ENCODE data around the gene IL13RA2. TPM values are rescaled to one million over a fixed set of nuclear protein-coding genes. Genes with fewer than 3 reads are reported as not detected.

IL13RA2 gene
- not detected for total RNA-seq (ENCODE audit: unreplicated experiment)
- long read RNA-seq: 0 reads

GRCh38 chrX:115017455-115017854 is at the start of gene IL13RA2:
Gene IL13RA2, minus strand, starts transcription at chrX:115017616. Its CDS starts 347 bp downstream, at chrX:115017269.
- no peaks in the 10 kb centered on the region for H3K27me3 Mint-ChIP-seq (ENCODE audit: unreplicated experiment)
- TF ChIP-seq CTCF (IDR thresholded peaks at IDR 0.05; ENCODE audit: partially characterized antibody, unreplicated experiment): no peak
- H3K4me3 Mint-ChIP-seq (ENCODE audit: unreplicated experiment): no peak within 1 kb of the TSS
- no peaks in the 10 kb centered on the region for H3K4me1 Mint-ChIP-seq (ENCODE audit: low read depth, unreplicated experiment)
- no peak within 1 kb of the TSS for H3K27ac Mint-ChIP-seq (ENCODE audit: unreplicated experiment)
- no peak for DNase-seq
- no peaks in the 10 kb centered on the region for H3K9me3 Mint-ChIP-seq (ENCODE audit: unreplicated experiment)
- H3K36me3 Mint-ChIP-seq (ENCODE audit: unreplicated experiment): no peaks in the 10 kb centered on the region

- H3K36me3 Mint-ChIP-seq (ENCODE audit: unreplicated experiment): no peaks in the 10 kb centered on the region
- no peak overlapping the region for H3K27ac Mint-ChIP-seq (ENCODE audit: unreplicated experiment)
- no peaks in the 10 kb centered on the region for H3K27me3 Mint-ChIP-seq (ENCODE audit: unreplicated experiment)
- DNase-seq: no peak
- no peak for TF ChIP-seq CTCF (IDR thresholded peaks at IDR 0.05; ENCODE audit: partially characterized antibody, unreplicated experiment)
- no peaks in the 10 kb centered on the region for H3K4me1 Mint-ChIP-seq (ENCODE audit: low read depth, unreplicated experiment)
- no peak overlapping the region for H3K4me3 Mint-ChIP-seq (ENCODE audit: unreplicated experiment)
- no peaks in the 10 kb centered on the region for H3K9me3 Mint-ChIP-seq (ENCODE audit: unreplicated experiment)
Measured at GRCh38 chrX:115065304-115065703, 47.9 kb upstream of the IL13RA2 start.

GRCh38 chrX:115060013-115060412 is 42.6 kb upstream of the IL13RA2 start:
- Mint-ChIP-seq H3K27me3 (ENCODE audit: unreplicated experiment) (no peaks in the 10 kb centered on the region), H3K4me3 (ENCODE audit: unreplicated experiment) (no peak overlapping the region), H3K4me1 (ENCODE audit: low read depth, unreplicated experiment) (no peaks in the 10 kb centered on the region), H3K9me3 (ENCODE audit: unreplicated experiment) (no peaks in the 10 kb centered on the region), H3K36me3 (ENCODE audit: unreplicated experiment) (no peaks in the 10 kb centered on the region), H3K27ac (ENCODE audit: unreplicated experiment) (no peak overlapping the region)
- TF ChIP-seq CTCF (IDR thresholded peaks at IDR 0.05; ENCODE audit: partially characterized antibody, unreplicated experiment): no peak
- no peak for DNase-seq

- Mint-ChIP-seq H3K36me3 (ENCODE audit: unreplicated experiment) (no peaks in the 10 kb centered on the region), H3K27ac (ENCODE audit: unreplicated experiment) (no peak overlapping the region), H3K27me3 (ENCODE audit: unreplicated experiment) (no peaks in the 10 kb centered on the region), H3K4me1 (ENCODE audit: low read depth, unreplicated experiment) (no peaks in the 10 kb centered on the region), H3K4me3 (ENCODE audit: unreplicated experiment) (no peak overlapping the region), H3K9me3 (ENCODE audit: unreplicated experiment) (no peaks in the 10 kb centered on the region)
- no peak for DNase-seq
- no peak for TF ChIP-seq CTCF (IDR thresholded peaks at IDR 0.05; ENCODE audit: partially characterized antibody, unreplicated experiment)
Measured at GRCh38 chrX:115058276-115058675, 40.9 kb upstream of the IL13RA2 start.

GRCh38 chrX:115054876-115055275 is 37.5 kb upstream of the IL13RA2 start:
- H3K4me1 Mint-ChIP-seq (ENCODE audit: low read depth, unreplicated experiment): no peaks in the 10 kb centered on the region
- no peaks in the 10 kb centered on the region for H3K36me3 Mint-ChIP-seq (ENCODE audit: unreplicated experiment)
- no peaks in the 10 kb centered on the region for H3K27me3 Mint-ChIP-seq (ENCODE audit: unreplicated experiment)
- no peak for DNase-seq
- TF ChIP-seq CTCF (IDR thresholded peaks at IDR 0.05; ENCODE audit: partially characterized antibody, unreplicated experiment): no peak
- no peaks in the 10 kb centered on the region for H3K9me3 Mint-ChIP-seq (ENCODE audit: unreplicated experiment)
- no peak overlapping the region for H3K27ac Mint-ChIP-seq (ENCODE audit: unreplicated experiment)
- no peak overlapping the region for H3K4me3 Mint-ChIP-seq (ENCODE audit: unreplicated experiment)

All from glutamatergic neuron (in vitro differentiated cells).